Fibroblast of skin of right biceps (primary cell): ENCODE data around the gene FBXW11.
A peak's percentile ranks its signal among the peaks of the same experiment; 100 is the strongest.
"Not testable (repeated sequence)": the region's sequence is repeated elsewhere in the genome, so short reads cannot be mapped to it uniquely, and the experiment has no call there.

ENCODE experiments used
- DNase-seq: peaks from one replicate; pipeline ENCODE4 v3.0.0-alpha.2; 2013

The FBXW11 gene

GRCh38 chr5:171946000-171946781 lies 60.2 kb downstream of the FBXW11 start:
- DNase-seq = no peak

GRCh38 chr5:171945476-171945875 lies 61.0 kb downstream of the FBXW11 start:
- DNase-seq = no peak

- DNase-seq = no peak
Measured at GRCh38 chr5:171945066-171945465, 61.4 kb downstream of the FBXW11 start.

- not testable (repeated sequence) for DNase-seq
Measured at GRCh38 chr5:171942112-171942516, 64.3 kb downstream of the FBXW11 start.

- DNase-seq = not testable (repeated sequence)
Measured at GRCh38 chr5:171941675-171942074, 64.8 kb downstream of the FBXW11 start.

GRCh38 chr5:171941275-171941674 lies 65.2 kb downstream of the FBXW11 start:
- DNase-seq = not testable (repeated sequence)

- no peak for DNase-seq
Measured at GRCh38 chr5:171939951-171940350, 66.5 kb downstream of the FBXW11 start.

- DNase-seq = no peak
Measured at GRCh38 chr5:171938358-171938757, 68.1 kb downstream of the FBXW11 start.

GRCh38 chr5:171937351-171937750 lies 69.1 kb downstream of the FBXW11 start:
- no peak for DNase-seq

GRCh38 chr5:171934586-171934985 lies 71.9 kb downstream of the FBXW11 start:
- no peak for DNase-seq

GRCh38 chr5:171931163-171931562 lies 75.3 kb downstream of the FBXW11 start:
- no peak for DNase-seq

GRCh38 chr5:171927345-171927941 lies 79.0 kb downstream of the FBXW11 start:
- DNase-seq = no peak

- DNase-seq = no peak
Measured at GRCh38 chr5:171926311-171926710, 80.1 kb downstream of the FBXW11 start.

GRCh38 chr5:171924493-171925122 lies 81.8 kb downstream of the FBXW11 start:
- no peak for DNase-seq

GRCh38 chr5:171920765-171921391 lies 85.6 kb downstream of the FBXW11 start:
- DNase-seq = no peak

GRCh38 chr5:171915700-171916099 lies 90.7 kb downstream of the FBXW11 start:
- not testable (repeated sequence) for DNase-seq

GRCh38 chr5:171914726-171915338 lies 91.6 kb downstream of the FBXW11 start:
- no peak for DNase-seq

- DNase-seq = peak; percentile 30
Measured at GRCh38 chr5:171913987-171914273, 92.5 kb downstream of the FBXW11 start.

- DNase-seq = no peak
Measured at GRCh38 chr5:171911152-171911551, 95.3 kb downstream of the FBXW11 start.

- no peak for DNase-seq
Measured at GRCh38 chr5:171908638-171909037, 97.8 kb downstream of the FBXW11 start.

- DNase-seq = peak; percentile 61
Measured at GRCh38 chr5:171907725-171908343, 98.6 kb downstream of the FBXW11 start.

- DNase-seq = no peak
Measured at GRCh38 chr5:171906703-171907590, 99.5 kb downstream of the FBXW11 start.
